ENCODE data around the gene CYP26C1.
"Not testable (repeated sequence)": the region's sequence is repeated elsewhere in the genome, so short reads cannot be mapped to it uniquely, and the experiment has no call there.

The CYP26C1 gene

DNA sequence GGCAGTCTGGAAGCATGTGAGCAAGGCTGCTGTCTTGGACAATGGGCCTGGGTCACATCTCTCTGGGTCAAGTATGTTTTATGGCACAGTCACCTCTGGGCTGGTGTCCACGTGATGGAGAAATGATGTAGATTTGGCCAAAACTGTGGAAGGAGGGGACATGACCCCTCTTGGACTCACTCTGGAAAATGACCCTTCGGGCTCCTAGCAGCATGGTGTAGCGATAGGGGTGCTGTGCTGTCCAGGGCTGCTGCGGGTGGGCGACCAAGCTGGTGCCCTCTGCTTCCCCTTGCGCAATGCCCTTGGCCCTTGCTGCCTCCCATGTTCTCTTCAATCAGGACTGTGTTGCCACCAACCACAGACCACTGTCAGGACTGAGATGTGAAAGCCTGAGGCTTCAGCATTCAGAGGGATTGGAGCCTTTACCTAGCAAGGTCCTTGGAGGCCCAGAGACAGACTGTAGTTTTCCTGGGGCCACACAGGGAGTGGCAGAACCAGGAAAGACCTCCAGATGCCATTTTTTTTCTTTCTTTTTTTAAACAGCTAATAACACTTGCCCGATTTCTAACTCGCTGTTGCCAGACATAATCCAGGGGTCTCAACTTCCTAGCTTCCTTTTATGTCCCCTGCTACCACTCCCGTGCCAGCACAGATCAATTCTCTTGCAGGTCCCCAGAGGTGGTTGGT lies 19.2 kb downstream of the CYP26C1 start:
- DNase-seq, result no peak

DNA sequence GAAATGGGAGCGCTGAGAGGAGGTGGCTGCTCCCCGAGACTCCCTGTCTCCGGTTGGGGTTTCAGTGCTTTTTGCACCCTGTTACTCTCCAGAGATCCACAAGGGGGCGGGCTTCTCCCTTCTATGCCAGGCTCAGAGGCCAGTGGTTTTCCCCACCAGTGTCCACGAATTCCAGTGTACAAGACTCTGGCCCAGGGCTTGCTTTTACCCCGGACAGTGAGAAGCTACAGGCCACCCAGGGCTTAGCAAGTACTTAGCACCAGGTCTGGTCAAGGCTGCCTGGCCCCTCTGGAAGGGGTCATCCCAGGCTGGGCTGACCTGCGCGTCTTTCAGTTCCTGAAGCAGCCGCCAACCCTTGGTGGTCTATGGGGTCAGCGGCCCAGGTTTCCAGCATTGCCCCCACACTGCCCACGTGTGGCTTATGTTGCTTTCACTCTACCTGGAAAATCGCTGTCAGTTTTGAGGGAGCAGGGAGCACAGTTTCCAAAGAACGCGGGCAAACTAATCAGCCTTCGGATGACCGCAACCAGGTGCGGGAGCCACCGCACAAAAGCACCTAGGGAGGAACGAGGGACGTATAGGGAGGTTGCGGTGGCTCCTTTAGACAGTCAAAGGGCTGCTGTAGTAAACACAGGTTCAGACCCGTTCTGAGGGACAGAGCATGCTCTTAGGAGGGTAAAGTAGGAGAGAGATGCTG lies 19.9 kb downstream of the CYP26C1 start:
- DNase-seq, result peak; percentile 44

DNA sequence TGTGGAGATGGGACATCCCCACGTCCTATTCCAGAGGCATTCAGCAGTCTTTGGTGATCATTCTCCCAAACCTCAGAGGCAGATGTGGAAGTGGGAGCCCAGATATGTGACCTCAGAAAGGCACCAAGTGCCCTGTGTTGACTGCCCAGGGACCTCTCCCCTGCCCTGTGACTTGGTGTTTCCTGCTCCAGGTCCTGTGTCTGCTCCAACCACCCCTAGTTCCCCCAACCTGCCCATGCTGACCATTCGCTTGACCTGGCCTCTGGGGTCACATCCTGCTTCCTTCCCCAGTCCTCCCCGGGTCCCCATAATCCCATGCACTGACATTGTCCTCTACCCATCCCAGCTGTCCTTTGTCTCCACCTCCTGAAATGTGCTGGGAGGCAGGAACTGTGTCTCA lies 20.7 kb downstream of the CYP26C1 start:
- no peak for DNase-seq

DNA sequence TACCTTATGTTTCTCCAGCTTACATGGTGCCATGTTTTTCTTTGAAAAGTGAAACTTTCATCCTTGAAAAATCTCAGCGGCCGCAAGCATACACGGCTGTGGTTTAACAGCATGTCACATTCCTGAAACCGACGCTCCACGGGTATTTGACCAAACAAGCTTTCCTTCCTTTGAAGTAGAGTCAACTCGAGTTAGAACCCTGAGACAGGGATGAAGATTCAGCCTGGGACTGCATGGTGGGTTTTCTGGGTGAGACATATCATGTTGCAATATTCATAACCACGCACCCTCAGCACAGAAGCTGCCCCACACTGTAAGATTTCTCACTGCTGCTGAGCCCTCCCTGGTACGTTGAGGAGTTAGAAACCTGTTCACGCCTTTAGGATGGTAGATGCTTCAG lies 21.2 kb downstream of the CYP26C1 start:
- DNase-seq, result no peak

DNA sequence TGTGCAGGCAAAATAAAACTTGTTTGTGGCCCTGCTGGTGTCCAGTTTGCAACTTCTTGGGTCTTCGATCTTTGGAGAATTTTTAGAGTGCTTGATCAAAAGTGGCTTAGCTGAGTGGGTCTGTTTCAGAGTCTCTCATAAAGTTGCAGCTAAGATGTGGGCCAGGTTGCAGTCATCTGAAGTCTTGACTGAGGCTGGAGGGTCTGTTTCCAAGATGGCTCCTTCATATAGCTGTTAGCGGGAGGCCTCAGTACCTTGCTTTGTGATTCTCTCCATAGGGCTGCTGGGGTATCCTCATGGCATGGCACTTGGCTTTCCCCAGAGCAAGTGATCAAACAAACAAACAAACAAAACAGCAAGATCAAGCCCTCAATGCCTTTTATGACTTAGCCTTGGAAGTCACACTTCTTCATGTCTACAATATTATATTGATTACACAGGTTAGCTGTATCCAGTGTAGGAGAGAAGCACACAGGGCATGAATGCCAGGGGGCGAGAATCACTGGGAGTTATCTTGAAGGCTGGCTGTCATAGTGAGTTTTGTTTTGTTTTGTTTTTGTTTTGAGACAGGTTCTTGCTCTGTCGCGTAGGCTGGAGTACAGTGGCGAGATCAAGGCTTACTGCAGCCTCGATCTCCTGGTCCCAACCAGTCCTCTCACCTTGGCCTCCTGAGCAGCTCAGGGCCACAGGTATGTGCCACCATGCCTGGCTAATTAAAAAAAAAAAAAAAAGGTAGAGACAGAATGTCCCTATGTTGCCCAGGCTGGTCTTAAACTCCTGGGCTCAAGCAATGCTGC lies 23.3 kb downstream of the CYP26C1 start:
- no peak for DNase-seq

DNA sequence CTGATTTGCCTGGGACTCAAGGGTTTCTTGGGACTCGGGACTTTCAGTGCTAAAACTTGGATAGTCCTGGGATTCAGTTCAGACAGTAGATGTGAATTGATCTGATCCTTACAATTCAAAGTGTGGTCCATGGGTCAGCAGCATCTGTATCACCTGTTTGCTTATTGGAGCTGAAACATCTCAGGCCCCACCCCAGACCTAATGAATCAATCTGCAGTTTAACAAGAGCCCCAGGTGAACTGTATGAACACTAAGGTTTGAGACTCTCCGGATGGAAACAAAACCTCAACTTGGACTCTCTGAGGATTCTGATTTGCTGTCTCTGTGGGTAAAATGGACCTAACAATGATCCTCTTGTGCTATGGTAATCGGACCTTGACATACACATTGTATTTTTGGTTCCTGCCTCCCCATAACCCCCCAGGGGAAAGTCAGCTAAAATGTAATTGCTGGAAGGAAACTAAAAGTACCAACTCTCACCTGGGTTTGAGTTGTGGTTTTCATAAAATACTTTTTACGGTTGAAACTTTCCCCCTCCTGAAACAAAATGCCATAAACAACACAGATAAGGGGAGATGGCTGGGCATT lies 24.8 kb downstream of the CYP26C1 start:
- DNase-seq, result no peak

DNA sequence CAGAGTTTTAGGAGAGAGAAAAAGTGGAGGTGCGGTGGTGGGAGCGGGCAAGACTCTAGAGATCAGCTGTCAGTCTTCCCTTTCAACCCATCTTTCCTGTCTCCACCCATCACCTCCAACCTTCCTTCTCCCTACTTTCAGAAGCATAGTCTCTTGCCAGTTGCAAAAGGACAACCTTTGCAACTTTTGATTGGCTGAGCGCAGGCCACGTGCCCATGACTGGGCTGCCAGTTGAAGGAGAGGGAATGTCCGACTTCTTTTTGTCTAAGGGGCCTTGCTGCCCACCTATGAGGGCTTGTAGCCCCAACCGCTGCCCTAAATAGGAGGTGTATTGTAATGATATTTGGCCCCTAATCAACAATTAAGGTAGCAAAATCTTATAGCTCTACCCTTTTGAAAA lies 25.7 kb downstream of the CYP26C1 start:
- no peak for DNase-seq

DNA sequence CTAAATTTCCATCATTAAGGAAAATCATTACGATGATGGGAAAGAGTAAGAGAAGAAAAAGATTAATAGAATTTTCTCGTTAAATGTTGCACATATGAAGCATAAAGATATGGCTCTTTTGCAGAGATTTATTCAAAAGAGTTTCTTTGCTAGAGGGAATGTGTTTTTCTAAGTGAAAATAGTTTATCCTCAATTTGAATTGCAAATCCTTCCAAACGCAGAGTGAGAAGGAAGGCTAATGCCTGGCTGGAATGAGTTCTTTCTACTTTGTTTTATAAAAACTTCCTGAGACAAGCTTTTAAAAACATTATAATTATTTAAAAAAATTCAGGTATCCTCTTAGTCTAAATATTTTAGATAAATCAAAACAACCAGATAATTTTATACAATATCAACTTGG lies 27.2 kb downstream of the CYP26C1 start:
- no peak for DNase-seq

DNA sequence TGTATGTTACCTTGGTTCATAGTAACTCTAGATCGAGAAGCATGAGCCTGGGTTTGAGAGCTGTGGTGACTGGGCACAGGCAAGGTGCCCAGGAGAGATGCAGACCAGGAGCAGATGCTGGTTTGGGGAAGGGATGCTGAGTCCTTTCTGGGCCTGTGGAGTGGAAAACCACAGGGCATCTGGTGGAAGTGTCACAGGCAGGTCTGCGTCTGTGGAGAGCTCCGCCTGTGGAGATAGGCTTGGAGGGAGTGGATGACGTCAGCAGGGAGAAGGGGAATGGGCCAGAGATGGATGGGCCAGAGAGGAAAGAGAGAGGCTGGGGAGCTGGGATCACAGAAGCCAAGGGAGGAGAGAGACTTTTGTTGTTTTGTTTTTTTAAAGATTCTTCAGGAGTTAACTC lies 27.9 kb downstream of the CYP26C1 start:
- no peak for DNase-seq

DNA sequence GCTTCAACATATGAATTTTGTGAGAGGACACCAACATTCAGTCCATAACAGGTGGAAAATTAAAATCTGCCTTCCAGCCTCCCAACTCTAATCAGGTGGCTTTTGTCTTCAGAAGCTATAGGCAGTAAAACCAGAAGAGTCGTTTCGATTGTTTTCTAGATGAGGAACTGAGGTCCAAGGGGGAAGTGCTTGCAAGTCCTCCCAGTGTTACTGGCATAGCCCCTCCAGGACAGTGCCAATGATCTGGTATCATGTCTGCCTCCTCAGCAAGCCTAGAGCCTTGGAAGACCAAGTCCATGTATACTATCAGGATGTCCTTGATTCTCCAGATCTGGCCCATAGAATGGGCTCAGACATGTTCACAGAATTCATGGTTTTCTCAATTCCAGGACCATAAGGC lies 30.0 kb downstream of the CYP26C1 start:
- DNase-seq, result peak; percentile 43

DNA sequence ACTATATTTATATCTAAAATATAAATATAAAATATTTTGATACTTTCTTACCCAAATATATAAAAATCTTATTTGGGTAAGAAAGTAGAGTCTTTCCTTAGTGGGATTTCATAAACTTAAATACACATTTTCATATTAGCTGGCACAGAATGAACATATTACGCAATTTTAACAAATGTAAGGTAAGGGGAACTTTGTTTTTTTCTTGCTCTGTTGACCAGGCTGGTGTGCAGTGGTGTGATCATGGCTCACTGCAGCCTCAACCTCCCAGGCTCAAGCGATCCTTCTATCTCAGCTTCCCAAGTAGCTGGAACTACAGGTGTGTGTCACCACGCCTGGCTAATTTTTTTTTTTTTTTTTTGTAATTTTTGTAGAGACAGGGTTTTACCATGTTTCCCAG lies 31.4 kb downstream of the CYP26C1 start:
- DNase-seq, result no peak

DNA sequence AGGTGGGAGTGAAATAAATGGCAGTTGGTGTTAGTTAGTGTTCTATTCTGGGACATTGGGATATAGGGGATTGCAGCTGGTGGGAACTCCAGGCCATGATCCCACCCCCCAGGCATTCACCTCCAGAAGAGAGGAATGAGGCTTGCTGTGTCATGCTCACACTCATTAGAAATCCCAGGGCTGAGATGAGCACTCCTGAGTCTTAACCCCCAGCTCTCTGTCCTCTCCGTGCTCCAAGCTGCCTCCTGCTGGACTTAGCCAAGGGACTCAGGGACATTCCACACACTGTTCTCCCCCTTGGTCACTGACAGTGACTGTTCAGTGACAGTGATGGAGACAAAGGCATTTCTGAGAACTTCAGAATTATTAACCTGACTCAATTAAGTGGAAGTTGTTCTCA lies 34.6 kb downstream of the CYP26C1 start:
- no peak for DNase-seq

DNA sequence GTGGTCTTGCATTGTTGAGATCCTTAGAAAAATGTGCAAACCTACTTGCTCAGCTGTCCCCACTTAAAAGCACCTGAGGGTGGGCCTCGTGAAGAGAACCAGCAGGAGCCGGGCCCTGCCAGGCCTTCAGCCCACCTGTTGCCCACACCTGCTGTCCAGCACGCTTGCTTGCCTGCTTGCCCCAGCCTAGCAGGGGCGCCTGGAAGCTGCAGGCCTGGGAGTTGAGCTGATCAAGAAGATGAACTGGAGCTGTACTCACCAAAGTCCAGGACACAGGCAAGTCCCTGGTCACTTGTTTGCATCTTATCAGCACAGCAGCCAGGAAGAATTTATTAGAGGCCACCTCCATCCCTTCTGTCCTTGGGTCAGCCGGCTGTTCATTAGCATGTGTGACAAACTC lies 36.3 kb downstream of the CYP26C1 start:
- no peak for DNase-seq

DNA sequence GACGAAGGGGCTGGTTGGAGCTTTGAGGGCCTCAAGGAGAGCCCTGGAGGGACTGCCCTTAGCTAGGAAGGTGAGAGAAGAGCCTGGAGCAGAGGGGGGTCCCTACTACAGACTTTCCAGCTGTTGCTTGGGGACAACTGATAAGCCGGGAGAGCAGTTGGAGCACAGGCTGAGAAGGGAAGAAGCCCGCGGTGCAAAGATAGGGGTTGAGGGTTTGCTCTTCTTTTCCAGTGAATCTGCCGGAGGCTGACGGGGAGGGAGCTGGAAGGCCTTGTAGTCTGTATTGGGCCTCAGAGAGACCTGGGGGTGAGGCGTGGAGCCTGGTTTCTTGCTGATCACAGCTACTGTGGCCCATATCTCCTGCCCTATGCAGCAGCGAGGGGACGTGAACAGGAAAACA lies 36.8 kb downstream of the CYP26C1 start:
- DNase-seq, result no peak

DNA sequence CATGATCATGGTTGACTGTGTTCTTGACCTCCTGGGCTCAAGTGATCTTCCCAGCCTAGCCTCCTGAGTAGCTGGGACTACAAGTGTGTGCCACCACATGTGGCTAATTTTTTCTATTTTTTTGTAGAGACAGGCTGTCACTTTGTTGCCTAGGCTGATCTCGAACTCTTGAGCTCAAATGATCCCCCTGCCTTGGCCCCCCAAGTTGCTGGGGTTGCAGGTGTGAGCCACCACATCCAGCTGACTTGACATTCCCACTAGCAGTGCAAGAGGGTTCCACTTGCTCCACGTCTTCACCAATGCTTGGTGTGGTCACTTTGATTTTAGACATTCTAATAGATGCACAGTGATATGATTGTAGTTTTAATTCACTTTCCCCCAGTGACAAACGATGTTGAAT lies 38.2 kb downstream of the CYP26C1 start:
- no peak for DNase-seq

DNA sequence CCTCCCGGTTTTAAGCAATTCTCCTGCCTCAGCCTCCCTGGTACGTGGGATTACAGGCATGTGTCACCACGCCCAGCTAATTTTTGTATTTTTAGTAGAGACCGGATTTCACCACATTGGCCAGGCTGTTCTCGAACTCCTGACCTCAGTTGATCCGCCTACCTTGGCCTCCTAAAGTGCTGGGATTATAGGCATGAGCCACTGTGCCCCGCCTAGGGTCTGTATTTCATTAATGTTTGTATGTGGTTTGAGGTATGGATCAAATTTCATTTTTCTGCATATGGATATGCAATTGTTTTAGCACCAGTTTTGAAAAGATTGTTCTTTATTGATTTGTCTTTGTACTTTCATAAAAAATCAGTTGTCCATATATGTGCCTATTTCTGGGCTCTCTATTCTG lies 39.1 kb downstream of the CYP26C1 start:
- DNase-seq, result no peak

DNA sequence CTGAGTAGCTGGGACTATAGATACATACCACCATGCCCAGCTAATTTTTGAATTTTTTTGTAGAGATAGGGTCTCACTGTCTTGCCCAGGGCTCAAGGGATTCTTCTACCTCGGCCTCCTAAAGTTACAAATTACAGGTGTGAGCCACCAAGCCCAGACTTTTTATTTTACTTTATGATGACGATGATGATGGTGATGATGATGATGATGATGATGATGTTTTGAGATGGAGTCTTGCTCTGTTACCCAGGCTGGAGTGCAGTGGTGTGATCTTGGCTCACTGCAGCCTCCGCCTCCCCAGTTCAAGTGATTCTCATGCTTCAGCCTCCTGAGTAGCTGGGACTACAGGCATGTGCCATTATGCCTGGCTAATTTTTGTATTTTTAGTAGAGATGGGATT lies 40.5 kb downstream of the CYP26C1 start:
- DNase-seq, result not testable (repeated sequence)

DNA sequence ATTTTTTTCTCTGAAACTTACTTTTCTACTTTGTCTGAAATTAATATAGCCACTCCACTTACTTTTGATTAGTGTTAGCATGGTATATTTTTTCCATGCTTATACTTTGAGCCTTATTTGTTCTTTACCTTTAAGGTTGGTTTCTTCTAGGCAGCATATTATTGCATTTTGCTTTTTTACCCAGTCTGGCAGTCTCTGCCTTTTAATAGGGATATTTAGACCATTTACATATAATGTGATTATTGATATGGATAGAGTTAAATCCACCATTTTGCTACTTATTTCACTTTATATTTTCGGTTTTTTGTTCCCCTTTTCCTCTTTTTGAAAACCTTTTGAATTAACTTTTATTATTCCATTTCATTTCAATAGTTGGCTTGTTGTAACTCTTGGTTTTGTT lies 43.4 kb downstream of the CYP26C1 start:
- no peak for DNase-seq

DNA sequence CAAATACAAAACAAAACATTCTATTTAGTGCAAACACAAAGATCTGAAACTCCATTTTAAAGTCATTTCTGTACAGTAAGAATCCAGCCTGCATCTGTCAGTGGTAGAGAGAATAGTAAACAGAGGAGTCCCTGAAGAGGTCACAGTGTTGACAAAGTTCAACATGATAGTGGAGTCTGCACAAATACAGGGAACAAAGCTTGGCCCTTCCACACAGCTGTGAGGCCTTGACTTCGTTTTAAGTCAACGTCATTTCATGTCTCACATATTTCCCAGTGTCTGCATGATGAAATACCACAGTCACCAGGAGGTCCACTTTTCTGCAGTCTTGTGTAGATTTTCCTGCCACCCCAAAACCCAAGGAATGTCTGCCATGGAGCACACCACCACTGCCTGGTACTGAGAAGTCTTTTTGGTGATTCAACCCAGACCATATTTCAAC lies 46.1 kb downstream of the CYP26C1 start:
- DNase-seq, result no peak

DNA sequence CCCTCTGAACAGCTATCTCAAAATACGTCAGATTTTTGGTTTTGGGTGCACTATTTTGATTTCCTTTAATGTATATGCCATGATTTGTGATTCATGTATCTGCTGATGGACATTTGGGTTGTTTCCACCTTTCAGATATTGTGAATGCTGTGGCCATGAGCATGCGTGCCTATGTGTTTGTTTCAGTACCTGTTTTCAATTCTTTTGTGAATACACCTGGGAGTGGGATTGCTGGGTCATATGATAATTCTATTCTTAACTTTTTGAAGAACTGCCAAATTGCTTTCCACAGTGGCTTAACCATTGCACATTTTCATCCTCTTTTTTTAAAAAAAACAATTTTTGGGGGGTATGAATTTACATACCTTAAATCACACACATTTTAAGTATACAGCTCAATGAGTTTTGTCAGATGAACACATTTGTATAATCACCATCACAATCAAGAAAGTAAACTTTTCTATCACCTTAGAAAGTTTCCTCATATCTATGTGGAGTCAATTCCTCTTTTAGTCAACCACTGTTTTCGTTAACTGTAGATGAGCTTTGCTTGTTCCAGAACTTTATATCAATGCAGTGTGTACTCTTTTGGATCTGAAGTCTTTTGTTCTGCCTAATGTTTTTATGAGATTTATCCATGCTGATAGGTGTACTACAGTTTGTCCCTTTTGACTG lies 50.0 kb downstream of the CYP26C1 start:
- no peak for DNase-seq

DNA sequence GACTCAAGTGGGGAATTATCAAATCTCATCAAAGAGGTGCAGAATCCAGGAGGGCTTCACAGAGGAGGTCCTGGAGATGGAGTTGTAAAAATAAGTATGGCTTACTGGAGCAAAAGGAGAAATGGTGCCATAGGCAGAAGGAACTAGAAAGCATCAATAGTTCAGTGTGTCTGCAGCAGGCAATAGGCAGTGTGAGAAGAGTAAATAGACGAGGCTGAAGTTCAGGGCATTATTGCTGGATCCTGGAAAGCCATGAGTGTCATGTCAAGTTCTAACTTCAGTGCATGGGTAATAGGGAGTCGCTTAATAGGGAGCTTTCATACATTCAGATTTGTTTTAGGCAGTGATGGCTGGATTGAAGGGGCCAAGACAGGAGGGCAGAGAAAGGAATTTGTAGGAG lies 52.4 kb downstream of the CYP26C1 start:
- no peak for DNase-seq

DNA sequence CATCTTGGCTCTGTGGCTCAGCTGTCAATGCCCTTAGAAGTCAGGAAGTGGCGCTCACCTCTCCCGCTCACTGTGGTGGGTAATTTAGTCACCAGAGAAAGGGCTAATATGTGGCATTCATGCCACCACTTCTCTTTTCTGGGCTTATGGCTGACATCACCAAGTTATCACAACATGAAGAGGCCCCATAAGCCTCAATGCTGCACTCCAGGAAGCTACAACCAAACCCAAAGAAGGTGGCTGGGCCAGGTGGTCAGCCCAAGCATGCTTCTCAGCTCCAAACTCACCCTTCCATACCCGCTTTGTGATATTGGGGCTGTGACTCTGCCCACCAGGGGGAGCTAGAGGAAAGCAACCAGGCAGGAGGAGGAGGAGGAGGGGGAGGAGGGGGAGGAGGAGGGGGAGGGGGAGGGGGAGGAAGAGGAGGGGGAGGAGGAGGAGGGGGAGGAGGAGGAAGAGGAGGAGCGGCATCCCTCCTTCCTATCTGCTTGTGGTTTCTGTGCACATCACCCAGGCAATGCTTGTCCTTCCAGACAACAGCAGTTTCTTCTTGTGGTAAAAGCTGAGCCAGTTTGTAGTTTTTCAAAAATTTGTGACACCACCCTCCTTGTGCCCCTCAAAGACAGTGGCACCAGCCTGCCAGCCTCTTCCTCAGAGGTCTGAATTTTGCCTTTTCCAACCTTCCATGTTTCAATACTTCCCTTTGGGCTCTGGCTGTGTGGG lies 55.2 kb downstream of the CYP26C1 start:
- DNase-seq, result peak; percentile 58
